GM19099 (cell line): ENCODE measurements around the gene MRPL41.

ENCODE experiments used
- POLR2A ChIP-seq: IDR thresholded peaks from 3 replicates; pipeline ENCODE4 v1.6.1; 2011; ENCODE audit warnings: low read depth; ENCODE audit not compliant: insufficient read length; ENCODE audit errors: extremely low read depth

Gene MRPL41

GRCh38 chr9:137547687-137548543, 3.8 kb upstream of the MRPL41 start:
- TF ChIP-seq POLR2A = no peak

- TF ChIP-seq POLR2A = no peak
Observed at GRCh38 chr9:137550231-137550621, 1.5 kb upstream of the MRPL41 start, which contains the start of gene PNPLA7. PNPLA7 (minus strand) TSS chr9:137550402; CDS start chr9:137550197, 205 bp downstream.

GRCh38 chr9:137552022-137552768, 516 bp downstream of the MRPL41 start:
- TF ChIP-seq POLR2A = no peak

GRCh38 chr9:137554349-137554748, 2.7 kb downstream of the MRPL41 start:
- TF ChIP-seq POLR2A = no peak

GRCh38 chr9:137555179-137555578, 3.5 kb downstream of the MRPL41 start:
- no peak for TF ChIP-seq POLR2A

GRCh38 chr9:137556069-137556838, 4.6 kb downstream of the MRPL41 start:
- no peak for TF ChIP-seq POLR2A

GRCh38 chr9:137558127-137558526, 6.4 kb downstream of the MRPL41 start:
- TF ChIP-seq POLR2A = no peak

GRCh38 chr9:137564134-137564533, 12.5 kb downstream of the MRPL41 start:
- no peak for TF ChIP-seq POLR2A

- TF ChIP-seq POLR2A = no peak
Observed at GRCh38 chr9:137564817-137565411, 13.2 kb downstream of the MRPL41 start.

GRCh38 chr9:137569609-137570203, 18.0 kb downstream of the MRPL41 start:
- no peak for TF ChIP-seq POLR2A

GRCh38 chr9:137570566-137570965, 18.9 kb downstream of the MRPL41 start:
- no peak for TF ChIP-seq POLR2A

- TF ChIP-seq POLR2A = no peak
Observed at GRCh38 chr9:137574192-137574591, 22.5 kb downstream of the MRPL41 start.

GRCh38 chr9:137575364-137575715, 23.7 kb downstream of the MRPL41 start:
- TF ChIP-seq POLR2A = no peak

GRCh38 chr9:137575716-137576411, 24.2 kb downstream of the MRPL41 start:
- TF ChIP-seq POLR2A = no peak
